ENCODE measurements around the gene BICC1.

BICC1 gene

DNA sequence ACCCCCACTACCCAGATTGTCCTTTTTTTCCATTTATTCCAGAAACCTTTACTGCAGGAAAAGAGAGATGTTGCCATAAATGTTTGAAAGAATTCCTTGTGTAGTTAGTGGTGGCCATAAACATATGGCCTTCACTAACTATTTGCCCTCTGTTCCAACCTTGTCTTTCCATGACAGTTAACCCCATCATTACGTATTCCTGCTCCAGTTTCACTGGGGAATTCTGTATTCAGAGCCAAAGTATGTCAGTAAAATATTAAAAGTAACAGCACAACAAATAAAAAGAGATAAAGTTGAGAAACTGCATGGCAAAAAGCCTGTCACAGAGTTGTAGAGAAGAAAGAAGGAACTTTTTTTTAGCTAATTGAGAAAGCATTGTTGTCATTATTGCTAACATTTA is 261.3 kb downstream of the BICC1 start:
- no peak for DNase-seq (ENCODE audit: low read depth in 4 of 4, low spot score in 1 of 4)

DNA sequence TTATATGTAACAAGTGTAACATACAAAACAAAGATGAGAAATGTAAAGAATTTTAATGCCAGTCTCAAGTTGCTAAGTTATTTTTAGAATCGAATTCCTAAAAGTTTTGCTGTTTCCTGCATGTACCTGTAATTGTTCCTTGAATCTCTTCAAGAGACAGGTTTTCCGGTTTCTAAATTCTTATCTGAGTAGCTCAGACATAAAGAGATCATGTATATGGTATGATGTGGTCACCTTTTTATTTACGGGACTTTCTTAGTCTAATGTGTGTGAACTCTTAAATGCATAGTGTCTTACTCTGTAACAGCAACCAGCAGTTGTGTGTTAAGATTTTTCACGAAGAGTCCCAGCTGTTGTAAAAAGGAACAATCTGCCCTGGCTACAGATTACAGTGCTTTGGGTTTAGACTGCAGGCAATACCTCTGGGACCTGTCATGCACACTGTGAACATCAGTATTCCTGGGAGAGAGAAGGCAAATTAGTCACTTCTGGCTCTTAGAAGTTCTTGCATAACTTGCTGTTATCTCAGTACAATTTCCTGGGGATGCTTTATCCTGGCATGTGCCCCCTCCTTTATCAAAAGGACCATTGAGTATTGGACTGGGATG is 263.4 kb downstream of the BICC1 start:
- no peak for DNase-seq (ENCODE audit: low read depth in 4 of 4, low spot score in 1 of 4)

DNA sequence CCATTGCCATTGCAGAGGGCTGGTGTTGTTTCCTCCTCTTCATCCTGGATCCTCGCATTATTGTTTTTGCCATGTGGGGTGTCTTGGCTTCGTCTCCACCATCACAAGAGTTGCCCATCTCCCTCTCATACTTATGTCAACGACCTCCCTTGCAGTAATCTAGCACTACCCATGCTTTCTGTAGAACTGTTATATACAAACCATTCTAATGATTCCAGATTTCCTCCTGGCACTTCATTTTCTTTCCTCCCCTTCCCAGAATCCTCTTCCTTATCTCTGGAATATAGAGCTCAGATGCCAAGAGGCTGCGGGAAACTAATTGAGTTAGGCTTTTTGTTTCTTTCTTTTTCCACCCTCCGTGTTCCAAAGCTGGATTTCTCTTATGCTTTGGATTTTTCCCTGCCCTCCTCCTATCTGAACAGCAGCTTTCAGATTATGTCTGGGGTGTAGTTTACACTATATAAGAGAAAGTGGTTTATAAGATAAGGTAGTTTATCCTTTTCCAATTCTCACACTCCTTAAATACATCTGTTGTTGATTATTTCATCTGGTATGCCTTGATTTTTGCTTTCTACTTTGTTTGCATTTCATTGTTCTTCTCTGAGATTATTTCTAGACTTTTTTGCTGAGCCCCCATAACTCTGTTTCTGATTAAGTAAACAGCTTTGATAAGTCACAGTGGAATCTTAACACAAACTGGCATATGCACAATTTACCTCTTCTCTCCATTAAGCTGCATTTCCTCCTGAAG is 264.1 kb downstream of the BICC1 start:
- DNase-seq (ENCODE audit: low read depth in 4 of 4, low spot score in 1 of 4) = no peak

DNA sequence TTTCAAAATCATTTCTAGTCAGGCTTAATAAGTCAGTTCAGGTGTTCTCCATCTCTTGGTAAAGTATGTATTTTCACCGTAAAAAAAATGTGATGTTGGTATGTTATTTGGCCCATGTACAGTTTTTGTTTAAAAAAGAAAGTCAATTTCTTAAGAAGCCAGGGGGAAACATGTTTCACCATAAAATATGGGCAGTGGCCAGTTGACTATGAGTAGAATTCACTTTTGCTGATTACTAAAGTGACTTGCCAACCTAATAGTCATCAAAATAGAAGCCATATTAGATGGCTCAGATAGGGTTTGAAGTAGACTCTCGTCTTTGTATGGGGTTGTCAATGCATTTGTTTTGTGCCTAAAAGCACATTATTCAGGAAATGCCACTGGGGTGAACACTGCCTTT is 266.3 kb downstream of the BICC1 start:
- DNase-seq (ENCODE audit: low read depth in 4 of 4, low spot score in 1 of 4) = no peak

DNA sequence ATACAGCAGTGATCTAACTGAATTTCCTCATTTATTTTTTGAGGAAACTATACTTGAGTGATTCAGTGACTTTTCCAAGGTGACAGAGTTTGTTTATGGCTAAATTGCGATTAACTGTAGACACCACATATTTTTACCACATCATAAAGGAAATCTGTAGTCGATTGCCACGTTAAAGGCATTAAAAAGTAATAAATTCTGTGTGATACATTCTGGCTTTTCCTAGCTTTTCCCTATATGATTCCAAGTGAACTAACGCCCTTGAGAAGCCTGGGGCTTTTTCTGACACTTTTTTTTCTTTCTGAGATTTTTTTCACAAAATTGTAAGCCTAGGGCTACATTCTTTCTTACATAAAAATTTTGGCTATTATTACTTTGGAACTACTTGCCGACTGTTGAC is 266.9 kb downstream of the BICC1 start:
- no peak for DNase-seq (ENCODE audit: low read depth in 4 of 4, low spot score in 1 of 4)

DNA sequence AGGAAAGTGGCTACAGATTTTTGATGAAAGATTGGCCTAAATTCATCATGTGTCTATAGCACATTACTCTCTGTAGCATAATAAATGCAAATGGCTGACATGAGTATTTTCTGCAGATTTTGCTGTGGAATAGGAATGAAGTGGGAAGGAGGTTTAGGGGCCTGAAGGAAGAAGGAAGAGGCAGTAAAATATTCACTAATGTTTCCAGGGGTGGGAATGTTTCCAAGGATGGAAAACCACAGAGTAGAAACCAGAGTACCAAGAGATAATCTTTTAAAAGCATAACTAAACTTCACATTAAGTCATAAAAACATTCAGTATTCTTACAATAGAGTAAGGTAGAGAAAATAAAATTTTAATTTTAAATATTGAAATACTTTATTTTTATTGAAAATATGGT is 267.8 kb downstream of the BICC1 start:
- no peak for DNase-seq (ENCODE audit: low read depth in 4 of 4, low spot score in 1 of 4)

DNA sequence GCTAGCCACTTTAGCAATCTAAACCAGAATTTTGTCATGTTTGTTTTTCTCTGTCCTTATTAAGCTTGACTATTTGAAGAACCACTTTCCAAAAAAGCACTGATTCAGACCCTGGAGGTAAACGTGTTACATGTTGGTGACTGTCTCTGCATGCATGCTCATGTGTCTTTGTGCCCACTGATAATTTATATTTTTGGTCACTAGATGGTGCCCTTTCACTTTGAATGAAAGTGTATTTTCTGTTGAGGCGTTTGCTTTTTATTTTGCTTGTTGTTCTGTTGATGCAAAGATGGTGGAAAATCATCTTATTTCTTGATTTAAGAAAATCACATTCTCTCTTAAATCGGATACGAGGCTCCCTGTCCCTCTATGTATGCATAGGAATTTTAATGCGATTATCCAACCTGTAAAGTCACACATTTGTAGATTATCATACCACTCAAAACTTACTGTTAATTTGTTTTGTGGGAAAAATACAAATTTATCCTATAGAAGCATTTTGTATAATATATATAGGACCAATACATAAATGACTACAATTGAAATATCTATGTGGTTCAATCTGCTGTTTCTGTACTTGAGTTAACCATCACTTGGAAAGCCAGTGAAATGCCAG is 269.3 kb downstream of the BICC1 start:
- DNase-seq (ENCODE audit: low read depth in 4 of 4, low spot score in 1 of 4) = no peak

DNA sequence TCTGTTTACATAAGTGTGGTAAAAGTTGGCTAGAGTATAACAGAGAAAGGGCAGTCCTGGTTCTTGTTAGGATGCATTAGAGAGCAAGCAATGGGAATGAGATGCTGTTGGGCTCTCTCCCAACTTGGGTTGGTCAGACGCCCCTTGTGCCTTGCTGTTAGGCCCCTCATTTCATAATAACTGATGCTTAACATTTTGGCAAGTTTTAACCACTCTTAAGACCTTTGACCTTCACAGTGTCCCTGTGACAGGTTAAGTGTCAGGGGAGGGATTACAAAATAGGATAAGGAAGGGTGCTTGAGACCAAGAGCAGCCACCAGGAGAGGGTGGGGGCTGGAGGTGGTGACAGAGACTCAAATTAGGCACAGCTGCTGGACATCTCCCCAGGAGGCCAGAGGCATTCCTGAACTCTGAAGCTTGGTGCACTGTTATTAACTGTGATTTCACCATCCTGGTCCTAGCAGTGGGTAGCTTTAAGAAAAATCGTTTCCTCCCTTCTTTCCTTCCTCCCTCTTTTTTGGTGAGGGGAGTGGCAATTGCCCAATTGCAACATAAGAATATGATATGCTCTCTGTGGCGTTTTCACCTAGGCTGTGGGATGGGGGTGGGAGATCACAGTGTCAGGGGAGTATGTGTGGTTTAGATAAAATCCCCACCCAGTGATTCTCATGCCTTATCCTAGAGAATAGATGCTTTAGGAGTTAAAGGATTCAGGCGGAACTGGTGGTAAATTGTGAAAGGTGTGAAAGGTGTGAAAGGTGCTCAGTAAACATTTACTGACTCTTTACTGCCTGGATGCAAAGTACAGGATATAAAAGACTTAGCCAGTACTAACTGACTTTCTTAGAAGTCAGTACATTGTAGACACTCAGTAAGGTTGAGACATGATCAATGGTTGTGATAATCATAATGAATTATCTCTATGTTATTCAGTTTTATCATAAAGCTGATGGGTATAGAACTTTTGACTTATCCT is 270.5 kb downstream of the BICC1 start:
- DNase-seq (ENCODE audit: low read depth in 4 of 4, low spot score in 1 of 4) = no peak

DNA sequence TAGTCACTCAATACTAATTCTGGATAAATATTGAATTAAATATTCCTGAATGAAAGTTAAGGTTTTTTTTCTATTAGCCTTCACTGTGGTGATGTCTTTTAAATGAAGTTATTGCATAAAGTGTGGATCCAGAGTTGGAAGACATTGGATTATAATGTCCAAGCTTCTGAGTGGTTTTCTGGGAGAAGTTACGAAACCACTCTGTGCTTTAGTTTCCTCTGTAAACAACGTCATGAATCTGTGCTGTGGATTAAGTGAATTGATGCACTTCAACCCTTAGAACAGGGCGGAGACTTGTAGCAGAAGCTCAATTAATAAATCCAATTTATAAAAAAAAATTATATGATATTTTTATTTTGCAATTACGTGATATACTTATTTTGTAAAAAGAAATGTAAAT is 271.7 kb downstream of the BICC1 start:
- DNase-seq (ENCODE audit: low read depth in 4 of 4, low spot score in 1 of 4) = no peak

DNA sequence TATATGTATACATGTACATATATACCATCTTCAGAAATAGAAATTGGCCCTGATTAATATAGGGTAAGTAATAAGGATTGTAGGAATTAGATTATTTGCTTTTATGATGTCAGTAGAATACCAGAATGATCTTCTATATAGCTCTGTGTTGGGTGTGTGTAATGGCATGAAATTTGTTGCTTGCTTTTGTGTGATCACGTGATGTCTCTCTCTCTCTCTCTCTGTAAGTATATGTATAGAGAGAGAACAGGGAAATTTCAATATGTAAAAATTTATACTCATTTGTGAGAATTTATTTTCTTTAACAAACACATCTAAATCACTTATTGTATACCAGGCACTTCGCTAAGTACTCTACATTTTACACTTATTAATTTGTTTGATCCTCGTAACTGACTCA is 272.7 kb downstream of the BICC1 start:
- DNase-seq (ENCODE audit: low read depth in 4 of 4, low spot score in 1 of 4) = no peak

DNA sequence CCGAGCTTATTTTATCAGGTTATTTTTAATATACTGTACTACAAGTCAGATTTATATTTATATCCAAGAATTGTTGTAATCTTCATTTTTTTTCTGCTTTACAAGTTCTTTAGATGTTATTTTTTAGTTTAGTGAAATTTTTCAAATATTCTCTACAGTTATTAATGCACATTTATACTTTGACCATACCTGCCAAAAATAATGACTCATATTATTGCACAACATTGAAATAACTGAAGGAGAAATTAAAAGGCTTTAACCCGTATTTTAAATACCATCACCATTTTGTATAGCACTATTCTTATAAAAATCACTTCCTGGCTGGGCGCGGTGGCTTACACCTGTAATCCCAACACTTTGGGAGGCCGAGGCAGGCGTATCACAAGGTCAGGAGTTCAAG is 278.5 kb downstream of the BICC1 start:
- no peak for DNase-seq (ENCODE audit: low read depth in 4 of 4, low spot score in 1 of 4)

DNA sequence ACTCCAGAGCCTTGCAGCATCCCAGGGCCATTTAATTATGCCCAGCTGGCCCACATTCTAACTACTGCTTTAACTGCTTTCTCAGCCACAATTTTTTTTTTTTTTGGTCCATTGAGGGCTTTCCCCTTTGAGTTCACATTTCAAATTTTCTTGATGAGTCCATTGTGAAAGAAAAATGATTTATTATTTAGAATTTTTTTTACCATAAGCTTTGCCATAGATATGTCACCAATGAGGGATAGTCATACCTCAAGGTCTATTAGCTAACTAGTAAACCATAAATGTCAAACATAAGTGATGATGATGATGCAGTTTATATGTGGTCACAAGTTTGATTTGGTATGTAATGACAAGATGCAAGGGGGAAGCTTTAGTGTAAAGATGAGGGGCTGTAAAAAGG is 282.9 kb downstream of the BICC1 start:
- DNase-seq (ENCODE audit: low read depth in 4 of 4, low spot score in 1 of 4) = no peak

DNA sequence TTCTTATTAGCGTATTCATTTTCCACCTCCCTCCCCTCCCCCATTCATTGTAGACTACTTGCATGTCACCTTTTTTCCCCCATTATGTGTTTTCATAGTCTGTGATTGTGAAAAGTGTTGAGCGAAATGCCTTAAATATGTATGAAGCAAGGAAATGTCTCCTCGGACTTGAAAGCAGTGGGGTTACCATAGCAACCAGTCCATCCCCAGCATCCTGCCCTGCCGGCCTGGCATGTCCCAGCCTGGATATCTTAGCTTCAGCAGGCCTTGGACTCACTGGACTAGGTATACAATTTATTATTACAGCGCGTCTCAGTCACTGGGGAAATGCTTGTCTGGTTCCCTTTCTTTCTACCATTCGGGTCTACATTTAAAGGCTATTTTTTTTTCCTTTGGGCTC is 283.6 kb downstream of the BICC1 start:
- no peak for DNase-seq (ENCODE audit: low read depth in 4 of 4, low spot score in 1 of 4)

DNA sequence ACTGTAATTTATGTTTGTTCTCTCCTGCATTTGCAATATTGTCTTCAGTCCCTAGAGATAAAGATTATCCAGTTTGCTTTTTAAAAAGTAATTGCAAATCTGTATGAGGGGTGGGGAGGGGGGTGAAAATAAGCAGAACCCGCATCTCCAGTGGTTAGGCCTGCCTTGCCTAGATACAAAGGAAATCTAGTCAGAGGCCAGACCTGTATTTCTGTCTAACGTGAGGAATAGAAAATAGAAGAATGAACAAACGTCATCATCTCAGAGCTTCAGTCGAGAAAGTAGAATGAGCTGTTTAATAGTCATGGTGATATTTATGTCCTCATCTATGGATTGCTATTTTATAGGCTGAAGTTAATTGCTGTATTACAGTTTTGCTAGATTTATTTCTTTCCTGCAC is 284.2 kb downstream of the BICC1 start:
- no peak for DNase-seq (ENCODE audit: low read depth in 4 of 4, low spot score in 1 of 4)

DNA sequence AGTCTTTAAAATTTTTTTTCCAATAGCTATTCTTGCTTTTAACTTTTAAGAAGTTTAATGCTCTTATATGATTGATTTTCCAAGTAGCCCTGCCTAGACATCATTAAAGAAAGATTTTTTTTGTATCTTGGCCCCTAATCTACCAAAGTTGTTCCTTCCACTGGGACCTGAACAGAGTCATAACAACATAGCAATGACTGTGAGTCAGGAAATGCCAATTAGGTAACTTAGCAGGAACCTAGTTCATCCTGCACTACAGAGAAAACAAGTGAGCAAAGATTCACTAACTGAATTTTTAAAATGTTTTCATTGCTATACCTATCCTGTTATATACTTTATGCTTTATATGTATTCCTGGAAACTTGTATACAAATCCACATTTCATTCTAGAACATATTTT is 284.7 kb downstream of the BICC1 start:
- DNase-seq (ENCODE audit: low read depth in 4 of 4, low spot score in 1 of 4) = no peak

DNA sequence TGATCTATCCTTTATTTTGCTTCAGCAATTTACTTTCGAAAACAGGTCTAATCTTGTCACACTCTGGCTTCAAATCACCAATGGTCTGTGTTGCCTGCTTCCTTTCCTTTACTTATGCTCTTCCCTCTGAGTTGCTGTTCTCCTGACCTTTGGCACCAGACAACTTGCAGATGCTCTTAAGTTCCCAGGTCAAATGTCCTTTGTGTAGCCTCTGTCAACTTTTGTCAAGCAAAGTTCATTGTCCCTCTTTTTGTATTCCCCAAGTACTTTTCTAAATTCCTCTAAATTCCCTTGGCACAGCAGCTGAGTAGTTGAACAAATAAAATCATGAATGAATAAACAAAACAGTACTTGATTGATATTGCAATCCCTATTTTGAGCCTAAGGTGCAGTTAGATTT is 289.4 kb downstream of the BICC1 start:
- DNase-seq (ENCODE audit: low read depth in 4 of 4, low spot score in 1 of 4) = no peak

DNA sequence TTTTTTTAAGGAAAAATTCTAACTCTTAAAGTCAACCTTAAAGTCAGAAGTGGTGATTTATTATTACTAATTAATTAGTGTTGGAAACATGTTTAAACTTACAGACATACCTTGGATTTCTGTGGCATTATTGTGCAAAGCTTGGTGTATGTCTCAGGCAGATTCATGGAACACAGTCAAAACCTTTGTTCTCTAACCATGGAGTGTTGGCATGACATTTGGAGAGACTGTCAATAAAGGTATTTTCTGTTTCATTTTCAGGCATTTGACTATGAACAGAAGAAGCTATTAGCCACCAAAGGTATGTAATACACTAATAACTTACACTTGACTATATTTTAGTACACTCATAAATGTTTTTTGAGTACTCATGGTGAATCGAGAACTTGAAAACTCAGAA is 293.7 kb downstream of the BICC1 start:
- no peak for DNase-seq (ENCODE audit: low read depth in 4 of 4, low spot score in 1 of 4)

DNA sequence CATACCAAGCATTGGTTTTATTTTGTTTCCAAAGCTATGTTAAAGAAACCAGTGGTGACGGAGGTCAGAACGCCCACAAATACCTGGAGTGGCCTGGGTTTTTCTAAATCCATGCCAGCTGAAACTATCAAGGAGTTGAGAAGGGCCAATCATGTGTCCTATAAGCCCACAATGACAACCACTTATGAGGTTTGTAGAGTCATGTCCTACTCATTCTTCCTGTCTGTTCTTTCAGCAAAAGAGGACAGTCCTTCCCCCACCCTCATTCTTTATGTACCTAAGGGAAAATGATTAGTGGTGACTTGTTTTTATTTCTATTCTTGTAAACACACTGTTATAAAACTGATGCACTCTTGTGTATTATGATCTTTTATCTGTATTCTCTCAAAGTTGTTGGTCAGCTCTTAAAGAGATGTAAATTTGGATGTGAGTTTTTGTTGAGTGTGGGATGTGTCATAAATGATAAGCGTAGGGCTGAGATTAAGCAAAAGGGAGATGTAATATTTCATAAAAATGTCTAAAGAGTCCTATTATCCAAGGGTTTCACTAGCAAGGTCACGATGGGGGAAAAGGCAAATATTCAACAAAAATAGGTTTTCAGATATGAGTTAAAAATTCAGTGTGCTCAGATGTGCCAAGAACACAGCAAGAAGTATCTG is 294.4 kb downstream of the BICC1 start:
- no peak for DNase-seq (ENCODE audit: low read depth in 4 of 4, low spot score in 1 of 4)

DNA sequence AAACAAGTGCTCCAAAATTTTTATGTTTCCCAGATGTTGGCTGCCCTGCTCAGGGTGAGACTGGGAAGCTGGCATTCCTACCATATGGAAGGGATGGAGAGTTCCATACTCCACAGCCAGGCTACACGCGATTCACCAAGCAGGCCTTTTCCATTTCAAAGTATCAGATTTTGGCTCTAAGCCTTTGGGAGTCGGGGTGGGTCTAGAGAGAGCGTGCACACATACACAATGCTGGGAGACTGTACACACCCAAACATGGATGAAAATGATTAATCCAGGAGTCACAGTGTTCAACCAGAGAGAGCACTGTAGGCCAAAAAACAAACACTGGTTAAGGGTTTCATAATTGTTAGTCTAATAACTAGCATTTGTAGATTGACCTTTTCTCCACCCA is 295.0 kb downstream of the BICC1 start:
- no peak for DNase-seq (ENCODE audit: low read depth in 4 of 4, low spot score in 1 of 4)

DNA sequence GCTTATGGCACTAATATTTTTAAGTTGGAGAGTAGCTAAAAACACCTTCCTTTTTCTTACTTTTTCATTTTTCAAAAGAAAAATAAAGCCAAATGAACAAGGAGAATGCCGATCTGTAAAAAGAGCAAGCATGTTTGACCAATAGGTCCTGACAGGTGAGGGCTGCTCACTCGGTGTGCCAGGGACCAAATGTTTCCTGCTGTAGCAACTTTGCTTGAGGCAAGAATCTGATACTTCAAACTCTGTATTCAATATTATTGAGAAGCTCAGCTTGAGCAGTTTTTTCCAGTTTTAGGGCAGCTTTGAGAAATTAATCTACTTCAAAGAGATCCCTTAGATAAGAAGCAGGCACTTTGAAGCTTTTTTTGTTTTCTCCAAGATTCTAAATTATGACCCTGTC is 298.1 kb downstream of the BICC1 start:
- no peak for DNase-seq (ENCODE audit: low read depth in 4 of 4, low spot score in 1 of 4)

DNA sequence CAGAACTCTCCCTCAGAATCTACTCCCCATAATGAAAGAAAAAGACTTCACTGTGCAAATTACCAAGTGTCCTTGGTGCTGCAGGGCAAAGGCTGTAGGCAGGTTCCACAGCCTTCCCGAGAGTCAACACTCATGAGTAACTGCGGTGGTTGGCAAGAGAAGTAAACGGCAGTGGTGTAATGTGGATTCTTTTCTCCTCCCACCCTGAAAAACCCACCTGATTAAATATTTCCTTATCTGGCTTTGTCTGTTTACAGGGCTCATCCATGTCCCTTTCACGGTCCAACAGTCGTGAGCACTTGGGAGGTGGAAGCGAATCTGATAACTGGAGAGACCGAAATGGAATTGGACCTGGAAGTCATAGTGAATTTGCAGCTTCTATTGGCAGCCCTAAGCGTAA is 300.9 kb downstream of the BICC1 start:
- no peak for DNase-seq (ENCODE audit: low read depth in 4 of 4, low spot score in 1 of 4)

Measured in stimulated activated CD4-positive, alpha-beta T cell treated with anti-CD3 and anti-CD28 coated beads, Interleukin-1b, Interleukin-23, amount 100 ng/mL, for 24 hours (primary cell).